ENCODE measurements around the gene COL23A1. TPM values are rescaled to one million over a fixed set of nuclear protein-coding genes. Genes with fewer than 3 reads are reported as not detected.

COL23A1 gene
- total and polyA plus RNA-seq, 2 experiments from 2014 or later = 4.8 to 8.2 TPM

- Histone ChIP-seq H3K4me2 (no peak overlapping the region), H3K4me1 (ENCODE audit: insufficient read depth) (no peaks in the 10 kb centered on the region), H3K27me3 (ENCODE audit: insufficient read depth) (no peaks in the 10 kb centered on the region), H3K79me2 (replicated peaks; ENCODE audit: insufficient read depth) (no peaks in the 10 kb centered on the region), H3K27ac (ENCODE audit: low read depth) (no peak overlapping the region), H3K36me3 (ENCODE audit: insufficient read depth) (no peaks in the 10 kb centered on the region), H3K4me3 (no peak overlapping the region), H3F3A (replicated peaks; ENCODE audit: low read depth) (no peaks in the 10 kb centered on the region), H2AFZ (no peak overlapping the region), H4K20me1 (replicated peaks; ENCODE audit: insufficient read depth) (no peaks in the 10 kb centered on the region), H3K9me2 (ENCODE audit: insufficient read depth) (no peaks in the 10 kb centered on the region)
- Mint-ChIP-seq H3K9me3 (no peaks in the 10 kb centered on the region), H3K36me3 (ENCODE audit: low read depth) (0 out of 3 replicates have a peak, but pooled peaks cover 2% of the 10 kb centered on the region), H3K4me1 (peaks cover 24% of the 10 kb centered on the region), H3K27ac (peak overlapping the region; percentile 35; the same call in 1 of the 2 replicates), H3K27me3 (ENCODE audit: insufficient read depth, low read depth, poor library complexity) (peaks cover 14% of the 10 kb centered on the region), H3K4me3 (no peak overlapping the region)
- DNase-seq (ENCODE audit: low spot score) = no peak
- TF ChIP-seq JUNB (IDR thresholded peaks at IDR 0.05; ENCODE audit: unreplicated experiment) = no peak
- TF ChIP-seq ETS1 (IDR thresholded peaks at IDR 0.05) = no peak
- TF ChIP-seq NANOG (IDR thresholded peaks at IDR 0.05; ENCODE audit: borderline replicate concordance) = no peak
- no peak for TF ChIP-seq EZH2phosphoT487 (IDR thresholded peaks at IDR 0.05; ENCODE audit: unreplicated experiment)
- TF ChIP-seq CREB1 (CRISPR knock-in tag; IDR thresholded peaks at IDR 0.05; ENCODE audit: low read depth) = no peak
- TF ChIP-seq CTCF (conservative IDR thresholded peaks at IDR 0.05; ENCODE audit: low read depth in 2 of 2) = no peak
- TF ChIP-seq ZNF462 (CRISPR knock-in tag; IDR thresholded peaks at IDR 0.05) = no peak
- no peak for TF ChIP-seq EZH2 (IDR thresholded peaks at IDR 0.05; ENCODE audit: low read depth, unreplicated experiment)
- ATAC-seq = no peak
Observed at GRCh38 chr5:178310130-178310865, 279.9 kb downstream of the COL23A1 start.

Data from GM23338 (cell line).